Smooth muscle cell of bladder (primary cell): Measurements from ENCODE around the gene VSNL1. TPM values are rescaled to one million over a fixed set of nuclear protein-coding genes. Genes with fewer than 3 reads are reported as not detected.

Source experiments
- total RNA-seq: library from RNA; depleted of rRNA; stranded (reverse); fragments of >200 nt; gene quantifications from 2 replicates; pipeline ENCODE4 v1.2.3, GENCODE V29; 2014

Gene VSNL1
- not detected in 2 replicates for total RNA-seq

DNA sequence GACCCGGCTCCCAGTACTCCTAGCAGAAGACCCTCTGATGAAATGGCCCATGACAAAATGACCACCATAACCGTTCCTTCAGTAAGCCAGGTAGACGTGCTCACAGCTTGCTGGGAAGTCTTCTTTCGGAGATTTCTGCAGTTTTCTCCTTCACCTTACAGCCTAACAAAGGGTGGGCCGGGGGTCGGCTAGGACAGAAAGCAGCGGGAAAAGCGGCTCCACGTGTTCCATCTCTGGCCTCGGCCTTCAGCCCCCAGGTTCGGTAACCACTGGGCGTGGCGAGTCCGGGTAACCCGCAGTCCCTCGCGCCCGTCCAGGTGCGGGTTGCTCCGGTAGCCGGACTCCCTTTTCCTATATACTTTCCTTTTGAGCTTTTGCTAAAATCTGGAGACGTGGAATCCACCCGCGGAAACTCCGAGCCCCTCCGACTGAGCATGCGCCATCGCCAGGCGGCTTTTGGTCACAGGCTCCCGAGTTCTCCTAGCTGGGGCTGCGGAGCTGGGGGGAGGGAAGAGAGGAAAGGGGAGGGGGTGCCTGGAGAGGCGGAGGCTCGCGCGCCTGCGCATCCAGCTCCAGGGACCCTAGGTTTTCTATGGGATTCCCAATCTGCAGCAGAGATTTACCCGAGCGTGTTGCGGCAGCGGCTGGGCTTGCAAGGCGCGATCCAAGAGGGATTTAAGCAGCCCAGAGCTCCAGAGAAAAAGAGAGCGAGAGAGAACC is at the start of gene VSNL1:
VSNL1 (plus strand) TSS at position 604 of the 720 bp plus-strand sequence. CDS start 51,379 bp downstream, outside the sequence.

DNA sequence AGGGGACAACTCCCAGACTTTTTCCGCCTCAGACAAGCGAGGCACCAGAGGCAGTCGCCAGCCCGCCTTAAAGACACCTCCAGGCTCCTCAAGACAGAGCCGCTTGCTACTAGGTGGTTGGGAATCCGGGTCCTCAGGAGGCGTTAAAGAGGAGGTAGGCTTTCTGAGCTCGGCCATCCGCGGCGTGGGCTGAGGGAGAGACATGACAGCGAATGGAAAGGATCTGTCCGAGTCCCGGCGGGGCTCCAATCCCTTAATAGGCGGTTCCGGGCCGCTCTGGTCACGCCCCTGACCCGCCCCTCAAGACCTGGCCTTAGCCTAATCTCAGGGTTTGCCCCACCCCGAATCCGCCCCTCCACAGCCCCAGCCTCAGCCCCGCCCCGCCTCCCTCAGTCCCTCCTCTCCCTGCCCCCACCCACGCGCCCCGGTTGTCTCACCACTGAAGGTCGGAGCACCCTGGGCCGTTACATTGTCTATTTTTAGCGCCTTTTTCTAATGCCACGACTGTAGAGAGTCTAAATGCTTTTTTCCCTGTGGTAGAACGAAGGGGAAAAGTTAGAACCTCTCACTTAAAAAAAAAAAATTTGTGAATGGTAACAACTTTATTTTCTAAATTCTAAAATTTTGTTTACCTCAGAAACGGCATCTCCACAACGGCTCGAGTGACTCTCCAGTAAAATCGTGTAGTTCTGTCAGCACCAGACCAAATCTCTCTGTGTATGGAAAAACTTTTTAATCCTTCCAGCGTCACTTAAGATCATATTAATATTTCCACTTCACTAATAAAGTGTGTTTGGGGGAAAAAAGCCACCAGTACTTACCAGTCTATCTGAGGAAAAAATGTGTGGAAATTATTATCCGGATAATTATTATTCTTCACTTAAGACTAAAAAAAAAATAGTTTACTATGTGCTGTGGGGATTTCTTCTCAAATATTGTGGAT is 22.0 kb upstream of the VSNL1 start, which contains the start of gene RAD51AP2:
RAD51AP2 (minus strand) TSS at position 229 of the 943 bp plus-strand sequence; CDS start at position 204, 25 bp downstream.

Other genes with a start within 250 kb of the VSNL1 start
- not detected in 2 replicates for gene RAD51AP2, start 22.3 kb upstream of the VSNL1 start, total RNA-seq
- gene SMC6, start 213.1 kb downstream of the VSNL1 start, total RNA-seq = 11.8 and 18.3 TPM in 2 replicates
- gene GEN1, start 213.4 kb downstream of the VSNL1 start, total RNA-seq = 3.0 and 3.1 TPM in 2 replicates